ENCODE results near the gene CBX1. TPM values are rescaled to one million over a fixed set of nuclear protein-coding genes. Genes with fewer than 3 reads are reported as not detected.

CBX1 gene
- total and polyA plus RNA-seq, 8 donors, result 7.9 to 24.1 (median 12.0) TPM

- H3K4me1 ChIP-seq, result peaks cover 28 to 41% (median 29%) of the 10 kb centered on the region in 3 donors
- H3K4me3 ChIP-seq, result no peak overlapping the region
- H3K27me3 ChIP-seq, result no peaks in the 10 kb centered on the region
- H3K27ac ChIP-seq, result no peak overlapping the region
- no peak for DNase-seq
- H3K36me3 ChIP-seq, result peaks cover 0 to 49% (median 32%) of the 10 kb centered on the region in 3 donors
- intact Hi-C loops (cut with DNase I), result no loop called here
- FAIRE-seq, result no peak
- WGBS, 2 donors, result 87 to 89% methylated on average over 5 of the region's 5 CpGs
- H3K9me3 ChIP-seq, result no peaks in the 10 kb centered on the region
- no peak for ATAC-seq
- no peak for TF ChIP-seq CTCF (IDR thresholded peaks at IDR 0.05)
Observed at GRCh38 chr17:48055531-48056245, 45.6 kb downstream of the CBX1 start.

- no peaks in the 10 kb centered on the region for H3K9me3 ChIP-seq
- DNase-seq (peak in 5 of 6 donors; percentile 75 to 86 (median 79)), FAIRE-seq (no peak), ATAC-seq (peak; percentile 72 to 87 (median 75))
- no peak for TF ChIP-seq CTCF (IDR thresholded peaks at IDR 0.05)
- intact Hi-C loops (cut with DNase I), result no loop called here
- H3K36me3 ChIP-seq, result peaks cover 0 to 41% (median 25%) of the 10 kb centered on the region in 3 donors
- peaks cover 38 to 53% (median 40%) of the 10 kb centered on the region in 3 donors for H3K4me1 ChIP-seq
- H3K27me3 ChIP-seq, result no peaks in the 10 kb centered on the region
- peak overlapping the region in 1 of 4 donors; percentile 10 for H3K4me3 ChIP-seq
- peak overlapping the region in 2 of 4 donors; percentile 28 to 33 for H3K27ac ChIP-seq
- WGBS, 2 donors, result 59 to 62% methylated on average over 32 to 34 of the region's 34 CpGs
Observed at GRCh38 chr17:48054238-48055185, 46.8 kb downstream of the CBX1 start.

GRCh38 chr17:48053758-48054237 is 47.5 kb downstream of the CBX1 start:
- Histone ChIP-seq H3K36me3 (peaks cover 0 to 34% (median 18%) of the 10 kb centered on the region in 3 donors), H3K4me1 (peaks cover 38 to 57% (median 43%) of the 10 kb centered on the region in 3 donors), H3K9me3 (no peaks in the 10 kb centered on the region), H3K27ac (peak overlapping the region in 2 of 4 donors; percentile 28 to 33), H3K27me3 (no peaks in the 10 kb centered on the region), H3K4me3 (peak overlapping the region in 1 of 4 donors; percentile 10)
- 37 to 39% methylated on average over 6 of the region's 6 CpGs for WGBS, 2 donors
- FAIRE-seq (no peak), ATAC-seq (no peak), DNase-seq (no peak)
- TF ChIP-seq CTCF (IDR thresholded peaks at IDR 0.05), result no peak
- intact Hi-C loops (cut with DNase I), result no loop called here

GRCh38 chr17:48052956-48053757 is 48.1 kb downstream of the CBX1 start:
- intact Hi-C loops (cut with DNase I), result no loop called here
- no peak overlapping the region for H3K4me3 ChIP-seq
- TF ChIP-seq CTCF (IDR thresholded peaks at IDR 0.05), result no peak
- H3K27ac ChIP-seq, result peak overlapping the region in 3 of 4 donors; percentile 8 to 33 (median 28)
- H3K36me3 ChIP-seq, result peaks cover 0 to 28% (median 13%) of the 10 kb centered on the region in 3 donors
- 23 to 25% methylated on average over 5 of the region's 5 CpGs for WGBS, 2 donors
- peak in 4 of 6 donors; percentile 53 to 74 (median 57) for DNase-seq
- peak in 2 of 4 donors; percentile 3 to 21 for ATAC-seq
- peaks cover 38 to 57% (median 43%) of the 10 kb centered on the region in 3 donors for H3K4me1 ChIP-seq
- FAIRE-seq, result no peak
- H3K9me3 ChIP-seq, result no peaks in the 10 kb centered on the region
- H3K27me3 ChIP-seq, result no peaks in the 10 kb centered on the region

Measured in pancreas (tissue), 10 donors.